ENCODE measurements around the gene TPGS1. TPM values are rescaled to one million over a fixed set of nuclear protein-coding genes. Genes with fewer than 3 reads are reported as not detected.

Gene TPGS1
- total RNA-seq, 5 donors from 2014 or later (not counting 1 experiment from before 2014, with no cell fraction given), result 22.2 to 44.4 (median 39.4) TPM

- POLR2A ChIA-PET, result no interaction called here
- H3K4me1 Mint-ChIP-seq, result peaks cover 12 to 26% (median 14%) of the 10 kb centered on the region in 3 donors
- CTCF ChIA-PET, result no interaction called here
Measured at GRCh38 chr19:484494-484893, 22.8 kb upstream of the TPGS1 start.

GRCh38 chr19:485077-485476, 22.2 kb upstream of the TPGS1 start:
- no peaks in the 10 kb centered on the region for H3K36me3 ChIP-seq (ENCODE audit: control insufficient read depth in 2 of 2, extremely low read depth in 1 of 2, insufficient read depth in 1 of 2, low read length in 1 of 2)
- ChIA-PET POLR2A (no interaction called here), CTCF (no interaction called here)
- Mint-ChIP-seq H3K27ac (no peak overlapping the region), H3K4me1 (peaks cover 10 to 26% (median 16%) of the 10 kb centered on the region in 3 donors), H3K9me3 (peaks cover 5 to 10% (median 6%) of the 10 kb centered on the region in 3 donors), H3K36me3 (no peaks in the 10 kb centered on the region), H3K27me3 (peaks cover 3 to 18% of the 10 kb centered on the region in 2 donors), H3K4me3 (no peak overlapping the region)
- H3K9me3 ChIP-seq, result no peaks in the 10 kb centered on the region
- WGBS (ENCODE audit: insufficient coverage), result 86% methylated on average over 19 of the region's 22 CpGs
- peaks cover 0 to 15% of the 10 kb centered on the region in 2 experiments for H3K4me1 ChIP-seq (ENCODE audit: control insufficient read depth in 1 of 2, extremely low read depth in 1 of 2, insufficient read depth in 2 of 2, low read length in 2 of 2)
- DNase-seq (no peak), ATAC-seq (replicated peaks in 1 of 4) (no peak)
- H3K27me3 ChIP-seq (replicated peaks in 1 of 2; ENCODE audit: control insufficient read depth in 2 of 2, extremely low read depth in 1 of 2, insufficient read depth in 2 of 2, low read length in 1 of 2), result peaks cover 3 to 34% of the 10 kb centered on the region in 2 experiments
- no peak overlapping the region for H3K27ac ChIP-seq (ENCODE audit: low read length)
- no peak overlapping the region for H3K4me3 ChIP-seq (ENCODE audit: control insufficient read depth in 1 of 2, extremely low read depth in 1 of 2, low read length in 1 of 2)

More at GRCh38 chr19:484494-484893, 22.8 kb upstream of the TPGS1 start:
- peaks cover 3 to 18% of the 10 kb centered on the region in 2 donors for H3K27me3 Mint-ChIP-seq
- H3K27ac Mint-ChIP-seq, result no peak overlapping the region
- DNase-seq (no peak), ATAC-seq (replicated peaks in 1 of 4) (no peak)
- Histone ChIP-seq H3K36me3 (ENCODE audit: control insufficient read depth in 2 of 2, extremely low read depth in 1 of 2, insufficient read depth in 1 of 2, low read length in 1 of 2) (no peaks in the 10 kb centered on the region), H3K4me3 (ENCODE audit: control insufficient read depth in 1 of 2, extremely low read depth in 1 of 2, low read length in 1 of 2) (no peak overlapping the region), H3K4me1 (ENCODE audit: control insufficient read depth in 1 of 2, extremely low read depth in 1 of 2, insufficient read depth in 2 of 2, low read length in 2 of 2) (peaks cover 0 to 15% of the 10 kb centered on the region in 2 experiments), H3K27me3 (replicated peaks in 1 of 2; ENCODE audit: control insufficient read depth in 2 of 2, extremely low read depth in 1 of 2, insufficient read depth in 2 of 2, low read length in 1 of 2) (peaks cover 3 to 34% of the 10 kb centered on the region in 2 experiments), H3K9me3 (no peaks in the 10 kb centered on the region), H3K27ac (ENCODE audit: low read length) (no peak overlapping the region)
- no peaks in the 10 kb centered on the region for H3K36me3 Mint-ChIP-seq
- 56% methylated on average over 9 of the region's 15 CpGs for WGBS (ENCODE audit: insufficient coverage)
- no peak overlapping the region for H3K4me3 Mint-ChIP-seq
- H3K9me3 Mint-ChIP-seq, result peaks cover 5 to 13% (median 6%) of the 10 kb centered on the region in 3 donors

- Histone ChIP-seq H3K27ac (ENCODE audit: low read length) (no peak overlapping the region), H3K4me1 (ENCODE audit: control insufficient read depth in 1 of 2, extremely low read depth in 1 of 2, insufficient read depth in 2 of 2, low read length in 2 of 2) (peaks cover 0 to 13% of the 10 kb centered on the region in 2 experiments), H3K9me3 (no peaks in the 10 kb centered on the region), H3K27me3 (replicated peaks in 1 of 2; ENCODE audit: control insufficient read depth in 2 of 2, extremely low read depth in 1 of 2, insufficient read depth in 2 of 2, low read length in 1 of 2) (peaks cover 3 to 34% of the 10 kb centered on the region in 2 experiments), H3K4me3 (ENCODE audit: control insufficient read depth in 1 of 2, extremely low read depth in 1 of 2, low read length in 1 of 2) (no peak overlapping the region), H3K36me3 (ENCODE audit: control insufficient read depth in 2 of 2, extremely low read depth in 1 of 2, insufficient read depth in 1 of 2, low read length in 1 of 2) (no peaks in the 10 kb centered on the region)
- 58% methylated on average over 13 of the region's 23 CpGs for WGBS (ENCODE audit: insufficient coverage)
- H3K27ac Mint-ChIP-seq, result no peak overlapping the region
- H3K9me3 Mint-ChIP-seq, result peaks cover 1 to 4% (median 2%) of the 10 kb centered on the region in 3 donors
- DNase-seq, result no peak
- no peaks in the 10 kb centered on the region for H3K36me3 Mint-ChIP-seq
- ChIA-PET POLR2A (no interaction called here), CTCF (no interaction called here)
- ATAC-seq (replicated peaks in 1 of 4), result no peak
- peaks cover 3 to 18% of the 10 kb centered on the region in 2 donors for H3K27me3 Mint-ChIP-seq
- H3K4me3 Mint-ChIP-seq, result no peak overlapping the region
- H3K4me1 Mint-ChIP-seq, result peaks cover 10 to 21% (median 11%) of the 10 kb centered on the region in 3 donors
Measured at GRCh38 chr19:485583-486236, 21.6 kb upstream of the TPGS1 start.

- H3K4me1 Mint-ChIP-seq, result peaks cover 14 to 16% (median 14%) of the 10 kb centered on the region in 3 donors
- WGBS (ENCODE audit: insufficient coverage), result under 1% methylated on average over 111 of the region's 114 CpGs
- H3K4me3 Mint-ChIP-seq, result peak overlapping the region; percentile 78 to 82 (median 80)
- H3K9me3 Mint-ChIP-seq, result no peaks in the 10 kb centered on the region
- no peaks in the 10 kb centered on the region for H3K9me3 ChIP-seq
- POLR2A ChIA-PET, result no interaction called here
- H3K36me3 ChIP-seq (ENCODE audit: control insufficient read depth in 2 of 2, extremely low read depth in 1 of 2, insufficient read depth in 1 of 2, low read length in 1 of 2), result no peaks in the 10 kb centered on the region
- DNase-seq (peak; percentile 77 to 95 (median 89)), ATAC-seq (replicated peaks in 1 of 4) (peak; percentile 94 to 98 (median 98))
- peak overlapping the region; percentile 79 to 87 for H3K27ac Mint-ChIP-seq
- peak overlapping the region; percentile 70 to 75 for H3K4me3 ChIP-seq (ENCODE audit: control insufficient read depth in 1 of 2, extremely low read depth in 1 of 2, low read length in 1 of 2)
- no peaks in the 10 kb centered on the region for H3K36me3 Mint-ChIP-seq
- H3K4me1 ChIP-seq (ENCODE audit: control insufficient read depth in 1 of 2, extremely low read depth in 1 of 2, insufficient read depth in 2 of 2, low read length in 2 of 2), result peaks cover 0 to 13% of the 10 kb centered on the region in 2 experiments
- peaks cover 3 to 25% of the 10 kb centered on the region in 2 experiments for H3K27me3 ChIP-seq (replicated peaks in 1 of 2; ENCODE audit: control insufficient read depth in 2 of 2, extremely low read depth in 1 of 2, insufficient read depth in 2 of 2, low read length in 1 of 2)
- CTCF ChIA-PET, result interaction anchor here in 1 of 2 donors (0.9 to 1.4 kb wide), 2 partner anchors 9 to 18 kb away, joined by 3 to 10 read pairs; no protein-coding TSS in a partner anchor
- peak overlapping the region; percentile 82 for H3K27ac ChIP-seq (ENCODE audit: low read length)
- H3K27me3 Mint-ChIP-seq, result peaks cover 1 to 17% of the 10 kb centered on the region in 2 donors
Measured at GRCh38 chr19:488505-489417, 18.5 kb upstream of the TPGS1 start.

- Histone ChIP-seq H3K27ac (ENCODE audit: low read length) (no peak overlapping the region), H3K4me3 (ENCODE audit: control insufficient read depth in 1 of 2, extremely low read depth in 1 of 2, low read length in 1 of 2) (peak overlapping the region; percentile 44), H3K27me3 (replicated peaks in 1 of 2; ENCODE audit: control insufficient read depth in 2 of 2, extremely low read depth in 1 of 2, insufficient read depth in 2 of 2, low read length in 1 of 2) (peaks cover 3 to 16% of the 10 kb centered on the region in 2 experiments), H3K9me3 (no peaks in the 10 kb centered on the region), H3K4me1 (ENCODE audit: control insufficient read depth in 1 of 2, extremely low read depth in 1 of 2, insufficient read depth in 2 of 2, low read length in 2 of 2) (peaks cover 0 to 18% of the 10 kb centered on the region in 2 experiments), H3K36me3 (ENCODE audit: control insufficient read depth in 2 of 2, extremely low read depth in 1 of 2, insufficient read depth in 1 of 2, low read length in 1 of 2) (no peaks in the 10 kb centered on the region)
- H3K27me3 Mint-ChIP-seq, result peaks cover 0 to 12% of the 10 kb centered on the region in 2 donors
- whole genome bisulfite sequencing (ENCODE audit: insufficient coverage), result 31% methylated on average over 39 of the region's 61 CpGs
- ATAC-seq (replicated peaks in 1 of 4), result peak in 3 of 4 experiments; percentile 13 to 30 (median 26)
- CTCF ChIA-PET, result interaction anchor here in 1 of 2 donors (0.9 to 1.4 kb wide), 2 partner anchors 9 to 17 kb away, joined by 3 to 10 read pairs; no protein-coding TSS in a partner anchor
- POLR2A ChIA-PET, result no interaction called here
- H3K27ac Mint-ChIP-seq, result peak overlapping the region; percentile 44 to 77
- DNase-seq, result peak in 2 of 35 experiments; percentile 13 to 20
- no peaks in the 10 kb centered on the region for H3K36me3 Mint-ChIP-seq
- peak overlapping the region; percentile 77 to 80 (median 78) for H3K4me3 Mint-ChIP-seq
- H3K9me3 Mint-ChIP-seq, result no peaks in the 10 kb centered on the region
- peaks cover 14 to 19% (median 15%) of the 10 kb centered on the region in 3 donors for H3K4me1 Mint-ChIP-seq
Measured at GRCh38 chr19:489418-490196, 17.7 kb upstream of the TPGS1 start.
